RWPE1 (cell line): Measurements from ENCODE around the gene RSRC2.

ENCODE experiments used
- CTCF ChIA-PET: fragments of 350-600 bp; sonication (Branson Sonifier 250); formaldehyde crosslinking; extraction: SDS; loops from one replicate; lab custom pipeline; 2021; lab: Yijun Ruan, JAX
- POLR2A ChIA-PET: fragments of 400-600 bp; formaldehyde crosslinking; extraction: SDS; loops from one replicate; lab custom pipeline; 2020; ENCODE audit warnings: antibody characterized with exemption; ENCODE audit not compliant: low non-redundant PET; lab: Yijun Ruan, JAX
- DNase-seq: peaks from one replicate; pipeline ENCODE4 v3.0.0; 2012; ENCODE audit warnings: low spot score
- H3K27ac ChIP-seq: fragments of 450-650 bp; 2 replicates; pipeline ENCODE4 v1.5.1; 2017
- CTCF ChIP-seq: fragments of 450-650 bp; conservative IDR thresholded peaks from 2 replicates; pipeline ENCODE4 v1.5.1; 2017; ENCODE audit warnings: low read depth, mild to moderate bottlenecking

RSRC2 gene

GRCh38 chr12:122558745-122559641 is 32.3 kb upstream of the RSRC2 start:
- POLR2A ChIA-PET = no interaction called here
- CTCF ChIA-PET = no interaction called here
- no peak overlapping the region for H3K27ac ChIP-seq

GRCh38 chr12:122547330-122547729 is 20.6 kb upstream of the RSRC2 start:
- no peak for TF ChIP-seq CTCF
- POLR2A ChIA-PET = no interaction called here
- DNase-seq = no peak
- no peak overlapping the region; the same call in 1 of the 2 replicates for H3K27ac ChIP-seq
- CTCF ChIA-PET = no interaction called here

More at GRCh38 chr12:122558745-122559641, 32.3 kb upstream of the RSRC2 start:
- TF ChIP-seq CTCF = no peak
- no peak for DNase-seq

GRCh38 chr12:122545855-122546254 is 19.1 kb upstream of the RSRC2 start:
- CTCF ChIA-PET = no interaction called here
- POLR2A ChIA-PET = no interaction called here
- TF ChIP-seq CTCF = no peak
- no peak for DNase-seq
- H3K27ac ChIP-seq = no peak overlapping the region

GRCh38 chr12:122544537-122544936 is 17.8 kb upstream of the RSRC2 start:
- TF ChIP-seq CTCF = no peak
- H3K27ac ChIP-seq = no peak overlapping the region
- no peak for DNase-seq
- ChIA-PET CTCF (no interaction called here), POLR2A (interaction anchor here (0.6 kb wide), 1 partner anchor 36 kb away, joined by 6 read pairs; no protein-coding TSS in a partner anchor)

- DNase-seq = no peak
- H3K27ac ChIP-seq = no peak overlapping the region
- ChIA-PET POLR2A (no interaction called here), CTCF (no interaction called here)
- TF ChIP-seq CTCF = no peak
These were observed 11.8 kb upstream of the RSRC2 start for GRCh38 chr12:122538496-122538895.

GRCh38 chr12:122537021-122537420 is 10.3 kb upstream of the RSRC2 start:
- POLR2A ChIA-PET = no interaction called here
- CTCF ChIA-PET = no interaction called here
- no peak overlapping the region for H3K27ac ChIP-seq
- no peak for DNase-seq
- TF ChIP-seq CTCF = no peak
